Measurements from ENCODE around the gene COL4A2. TPM values are rescaled to one million over a fixed set of nuclear protein-coding genes. Genes with fewer than 3 reads are reported as not detected.

The COL4A2 gene
- polyA plus RNA-seq, 1 donor (not counting 4 experiments of a cell fraction or from before 2014, with no cell fraction given), result 30.7 TPM

DNA sequence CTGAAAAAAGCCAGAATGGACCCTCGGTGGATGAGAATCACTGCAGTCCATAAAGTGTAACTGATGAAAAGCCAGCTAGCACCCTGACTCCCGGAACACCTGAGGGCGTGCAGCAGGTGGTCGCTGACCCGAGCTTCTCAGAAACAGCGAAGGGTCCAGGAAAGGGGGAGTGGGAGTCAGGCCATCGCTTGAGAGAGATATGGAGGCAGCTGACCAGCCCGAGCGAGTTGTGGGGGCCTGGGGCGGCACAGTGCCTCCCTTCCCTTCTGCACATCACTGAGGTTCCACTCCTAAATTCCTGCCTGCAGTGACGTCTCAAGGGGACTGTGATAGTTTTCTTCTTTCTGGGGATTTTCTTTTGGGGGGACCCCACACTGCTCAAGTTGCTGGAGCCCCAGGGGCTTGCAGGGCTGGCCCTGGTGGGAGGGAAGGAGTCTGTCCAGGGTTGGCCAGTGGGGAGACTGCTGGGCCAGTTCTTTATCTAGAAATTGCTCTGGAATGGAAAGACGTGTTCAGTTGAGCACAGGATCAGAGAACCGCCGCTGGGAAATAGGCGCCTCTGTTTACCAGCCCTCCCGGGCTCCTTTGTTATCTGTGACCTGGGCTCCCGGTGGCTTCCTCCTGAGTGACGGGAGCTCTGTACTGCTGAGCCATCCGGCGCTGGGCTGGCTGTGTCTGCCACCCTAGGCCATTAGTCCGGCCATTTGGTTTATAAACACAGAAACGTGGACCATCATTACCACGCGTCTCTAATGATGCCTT, 183.1 kb downstream of the COL4A2 start:
- H3K27ac ChIP-seq (ENCODE audit: control insufficient read depth, insufficient read depth, low read length), result no peak overlapping the region
- no peak for TF ChIP-seq EZH2 (IDR thresholded peaks at IDR 0.05; ENCODE audit: low read length)
- TF ChIP-seq, protein P1, sequence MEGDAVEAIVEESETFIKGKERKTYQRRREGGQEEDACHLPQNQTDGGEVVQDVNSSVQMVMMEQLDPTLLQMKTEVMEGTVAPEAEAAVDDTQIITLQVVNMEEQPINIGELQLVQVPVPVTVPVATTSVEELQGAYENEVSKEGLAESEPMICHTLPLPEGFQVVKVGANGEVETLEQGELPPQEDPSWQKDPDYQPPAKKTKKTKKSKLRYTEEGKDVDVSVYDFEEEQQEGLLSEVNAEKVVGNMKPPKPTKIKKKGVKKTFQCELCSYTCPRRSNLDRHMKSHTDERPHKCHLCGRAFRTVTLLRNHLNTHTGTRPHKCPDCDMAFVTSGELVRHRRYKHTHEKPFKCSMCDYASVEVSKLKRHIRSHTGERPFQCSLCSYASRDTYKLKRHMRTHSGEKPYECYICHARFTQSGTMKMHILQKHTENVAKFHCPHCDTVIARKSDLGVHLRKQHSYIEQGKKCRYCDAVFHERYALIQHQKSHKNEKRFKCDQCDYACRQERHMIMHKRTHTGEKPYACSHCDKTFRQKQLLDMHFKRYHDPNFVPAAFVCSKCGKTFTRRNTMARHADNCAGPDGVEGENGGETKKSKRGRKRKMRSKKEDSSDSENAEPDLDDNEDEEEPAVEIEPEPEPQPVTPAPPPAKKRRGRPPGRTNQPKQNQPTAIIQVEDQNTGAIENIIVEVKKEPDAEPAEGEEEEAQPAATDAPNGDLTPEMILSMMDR (optimal IDR thresholded peaks at IDR 0.05 in 1 of 3, IDR thresholded peaks at IDR 0.05 in 1 of 3, conservative IDR thresholded peaks at IDR 0.05 in 1 of 3; ENCODE audit: extremely low read depth in 1 of 3, insufficient read depth in 2 of 3, low read length in 3 of 3), result no peak
- H3K9me3 ChIP-seq (ENCODE audit: control insufficient read depth, low read depth, low read length), result no peaks in the 10 kb centered on the region
- H3K36me3 ChIP-seq (ENCODE audit: control insufficient read depth in 2 of 2, extremely low read depth in 1 of 2, insufficient read depth in 2 of 2, low read length in 2 of 2), result peaks cover 9 to 30% of the 10 kb centered on the region in 2 experiments
- no peak overlapping the region for H2AFZ ChIP-seq (ENCODE audit: control insufficient read depth, low read length)
- H3K4me1 ChIP-seq (ENCODE audit: control insufficient read depth, extremely low read depth, insufficient read depth, low read length), result no peaks in the 10 kb centered on the region
- dilution Hi-C loops (cut with MboI; ENCODE audit: extremely low pct_ligation_motif_present, low sequenced_read_pairs), result no loop called here
- no peak for FAIRE-seq
- H3K27me3 ChIP-seq (ENCODE audit: control insufficient read depth, extremely low read depth, insufficient read depth, low read length), result no peaks in the 10 kb centered on the region
- H3K9me1 ChIP-seq (ENCODE audit: control insufficient read depth, extremely low read depth, insufficient read depth, low read length), result no peaks in the 10 kb centered on the region
- no peaks in the 10 kb centered on the region for H3K79me2 ChIP-seq (ENCODE audit: control insufficient read depth, insufficient read depth, low read length)
- DNase-seq (ENCODE audit: low read depth, low spot score), result no peak
- H3K4me2 ChIP-seq (ENCODE audit: control insufficient read depth, extremely low read depth, insufficient read depth, low read depth, low read length), result no peak overlapping the region
- H4K20me1 ChIP-seq (ENCODE audit: control insufficient read depth, extremely low read depth, insufficient read depth, low read length), result no peaks in the 10 kb centered on the region
- H3K4me3 ChIP-seq (ENCODE audit: control insufficient read depth in 2 of 3, extremely low read depth in 1 of 3, insufficient read depth in 2 of 3, low read depth in 1 of 3, low read length in 3 of 3), result no peak overlapping the region
- no peak overlapping the region for H3K9ac ChIP-seq (ENCODE audit: control insufficient read depth, extremely low read depth, insufficient read depth, low read length)

DNA sequence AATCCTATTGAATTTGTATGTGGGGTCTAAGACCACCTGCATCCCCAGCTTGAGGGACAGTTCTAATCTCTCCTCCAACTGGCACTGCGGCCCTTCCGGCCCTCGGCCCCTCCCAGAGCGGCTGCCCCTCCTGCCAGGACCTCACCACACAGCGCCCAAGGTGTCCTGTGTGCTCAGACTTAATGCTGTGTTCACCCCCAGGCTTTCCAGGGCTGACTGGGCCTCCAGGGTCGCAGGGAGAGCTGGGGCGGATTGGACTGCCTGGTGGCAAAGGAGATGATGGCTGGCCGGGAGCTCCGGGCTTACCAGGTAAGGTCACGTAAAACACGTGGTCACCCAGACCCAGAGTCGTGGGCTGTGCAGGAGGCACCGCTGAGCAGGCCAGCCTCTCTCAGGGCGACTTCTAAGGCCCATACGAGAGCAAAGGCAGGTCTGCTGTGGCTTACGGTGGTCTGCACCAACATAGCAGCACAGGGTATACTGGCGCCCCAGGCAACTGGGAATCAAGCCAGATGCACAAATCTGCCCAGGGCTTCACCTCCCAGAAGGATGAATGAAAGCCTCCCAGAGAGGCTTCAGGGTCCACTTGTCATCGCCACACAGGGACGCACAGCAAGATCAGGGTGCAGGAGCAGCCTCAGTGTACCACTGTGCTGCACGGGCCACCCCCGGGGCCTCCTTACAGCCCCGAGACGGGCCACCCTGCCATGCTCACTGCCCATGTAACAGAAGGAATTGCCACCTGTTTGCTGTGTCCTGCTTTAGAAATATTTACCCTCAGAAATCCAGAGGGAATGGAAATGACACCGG, 185.0 kb downstream of the COL4A2 start:
- Histone ChIP-seq H3K36me3 (ENCODE audit: control insufficient read depth in 2 of 2, extremely low read depth in 1 of 2, insufficient read depth in 2 of 2, low read length in 2 of 2) (peaks cover 13 to 41% of the 10 kb centered on the region in 2 experiments), H3K4me1 (ENCODE audit: control insufficient read depth, extremely low read depth, insufficient read depth, low read length) (no peaks in the 10 kb centered on the region), H4K20me1 (ENCODE audit: control insufficient read depth, extremely low read depth, insufficient read depth, low read length) (no peaks in the 10 kb centered on the region), H3K9me3 (ENCODE audit: control insufficient read depth, low read depth, low read length) (no peaks in the 10 kb centered on the region), H3K4me3 (ENCODE audit: control insufficient read depth in 2 of 3, extremely low read depth in 1 of 3, insufficient read depth in 2 of 3, low read depth in 1 of 3, low read length in 3 of 3) (no peak overlapping the region), H3K27me3 (ENCODE audit: control insufficient read depth, extremely low read depth, insufficient read depth, low read length) (no peaks in the 10 kb centered on the region), H3K4me2 (ENCODE audit: control insufficient read depth, extremely low read depth, insufficient read depth, low read depth, low read length) (no peak overlapping the region), H3K27ac (ENCODE audit: control insufficient read depth, insufficient read depth, low read length) (no peak overlapping the region), H3K79me2 (ENCODE audit: control insufficient read depth, insufficient read depth, low read length) (no peaks in the 10 kb centered on the region), H2AFZ (ENCODE audit: control insufficient read depth, low read length) (no peak overlapping the region), H3K9ac (ENCODE audit: control insufficient read depth, extremely low read depth, insufficient read depth, low read length) (no peak overlapping the region), H3K9me1 (ENCODE audit: control insufficient read depth, extremely low read depth, insufficient read depth, low read length) (no peaks in the 10 kb centered on the region)
- DNase-seq (ENCODE audit: low read depth, low spot score) (no peak), FAIRE-seq (no peak)
- dilution Hi-C loops (cut with MboI; ENCODE audit: extremely low pct_ligation_motif_present, low sequenced_read_pairs), result no loop called here
- TF ChIP-seq, protein P1 (optimal IDR thresholded peaks at IDR 0.05 in 1 of 3, IDR thresholded peaks at IDR 0.05 in 1 of 3, conservative IDR thresholded peaks at IDR 0.05 in 1 of 3; ENCODE audit: extremely low read depth in 1 of 3, insufficient read depth in 2 of 3, low read length in 3 of 3), result no peak
- no peak for TF ChIP-seq EZH2 (IDR thresholded peaks at IDR 0.05; ENCODE audit: low read length)

Data from keratinocyte (primary cell).